Hepatocyte (in vitro differentiated cells): Measurements from ENCODE around the gene TM7SF2.

ENCODE experiments used
- EZH2 ChIP-seq: fragments of 200-600 bp; sonication (generic); IDR thresholded peaks from 2 replicates; pipeline ENCODE4 v1.6.1; 2016; ENCODE audit warnings: antibody characterized with exemption, mild to moderate bottlenecking, borderline replicate concordance
- EZH2phosphoT487 ChIP-seq: fragments of 200-600 bp; sonication (generic); IDR thresholded peaks from one replicate; pipeline ENCODE4 v1.6.1; 2018; ENCODE audit warnings: antibody characterized with exemption, mild to moderate bottlenecking, low read depth, moderate library complexity; ENCODE audit not compliant: unreplicated experiment, severe bottlenecking
- TF ChIP-seq, protein P1 (sequence below): fragments of 200-600 bp; sonication (generic); IDR thresholded peaks from 2 replicates; pipeline ENCODE4 v1.5.1; 2016; ENCODE audit warnings: antibody characterized with exemption, mild to moderate bottlenecking; ENCODE audit not compliant: poor library complexity

GRCh38 chr11:65133724-65134123, 22.1 kb downstream of the TM7SF2 start:
- TF ChIP-seq, protein P1, sequence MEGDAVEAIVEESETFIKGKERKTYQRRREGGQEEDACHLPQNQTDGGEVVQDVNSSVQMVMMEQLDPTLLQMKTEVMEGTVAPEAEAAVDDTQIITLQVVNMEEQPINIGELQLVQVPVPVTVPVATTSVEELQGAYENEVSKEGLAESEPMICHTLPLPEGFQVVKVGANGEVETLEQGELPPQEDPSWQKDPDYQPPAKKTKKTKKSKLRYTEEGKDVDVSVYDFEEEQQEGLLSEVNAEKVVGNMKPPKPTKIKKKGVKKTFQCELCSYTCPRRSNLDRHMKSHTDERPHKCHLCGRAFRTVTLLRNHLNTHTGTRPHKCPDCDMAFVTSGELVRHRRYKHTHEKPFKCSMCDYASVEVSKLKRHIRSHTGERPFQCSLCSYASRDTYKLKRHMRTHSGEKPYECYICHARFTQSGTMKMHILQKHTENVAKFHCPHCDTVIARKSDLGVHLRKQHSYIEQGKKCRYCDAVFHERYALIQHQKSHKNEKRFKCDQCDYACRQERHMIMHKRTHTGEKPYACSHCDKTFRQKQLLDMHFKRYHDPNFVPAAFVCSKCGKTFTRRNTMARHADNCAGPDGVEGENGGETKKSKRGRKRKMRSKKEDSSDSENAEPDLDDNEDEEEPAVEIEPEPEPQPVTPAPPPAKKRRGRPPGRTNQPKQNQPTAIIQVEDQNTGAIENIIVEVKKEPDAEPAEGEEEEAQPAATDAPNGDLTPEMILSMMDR, result no peak
- TF ChIP-seq EZH2, result no peak
- TF ChIP-seq EZH2phosphoT487, result no peak
